ENCODE data around the gene RAMP1.

DNA sequence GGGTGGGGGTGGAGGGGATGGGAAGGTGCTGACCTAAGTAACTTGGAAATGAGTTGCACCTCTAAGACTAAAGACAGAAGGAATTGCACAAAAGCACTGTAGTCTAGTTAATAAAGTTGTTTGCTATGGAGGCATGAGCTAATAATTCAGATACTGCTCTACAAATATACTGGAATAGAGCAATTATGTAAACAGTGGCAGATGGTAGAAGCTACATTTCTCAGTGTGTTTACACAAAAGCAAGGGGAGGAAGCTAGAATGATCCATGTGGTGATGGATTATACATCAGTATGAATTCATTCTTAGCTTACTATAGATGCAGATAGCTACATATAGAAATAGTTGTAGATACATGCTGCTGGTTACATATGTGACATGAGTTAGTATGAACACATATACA is 79.8 kb downstream of the RAMP1 start:
- TF ChIP-seq, protein P1, sequence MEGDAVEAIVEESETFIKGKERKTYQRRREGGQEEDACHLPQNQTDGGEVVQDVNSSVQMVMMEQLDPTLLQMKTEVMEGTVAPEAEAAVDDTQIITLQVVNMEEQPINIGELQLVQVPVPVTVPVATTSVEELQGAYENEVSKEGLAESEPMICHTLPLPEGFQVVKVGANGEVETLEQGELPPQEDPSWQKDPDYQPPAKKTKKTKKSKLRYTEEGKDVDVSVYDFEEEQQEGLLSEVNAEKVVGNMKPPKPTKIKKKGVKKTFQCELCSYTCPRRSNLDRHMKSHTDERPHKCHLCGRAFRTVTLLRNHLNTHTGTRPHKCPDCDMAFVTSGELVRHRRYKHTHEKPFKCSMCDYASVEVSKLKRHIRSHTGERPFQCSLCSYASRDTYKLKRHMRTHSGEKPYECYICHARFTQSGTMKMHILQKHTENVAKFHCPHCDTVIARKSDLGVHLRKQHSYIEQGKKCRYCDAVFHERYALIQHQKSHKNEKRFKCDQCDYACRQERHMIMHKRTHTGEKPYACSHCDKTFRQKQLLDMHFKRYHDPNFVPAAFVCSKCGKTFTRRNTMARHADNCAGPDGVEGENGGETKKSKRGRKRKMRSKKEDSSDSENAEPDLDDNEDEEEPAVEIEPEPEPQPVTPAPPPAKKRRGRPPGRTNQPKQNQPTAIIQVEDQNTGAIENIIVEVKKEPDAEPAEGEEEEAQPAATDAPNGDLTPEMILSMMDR (conservative IDR thresholded peaks at IDR 0.05; ENCODE audit: low read length) = no peak
- no peak for TF ChIP-seq EZH2phosphoT487 (IDR thresholded peaks at IDR 0.05; ENCODE audit: borderline replicate concordance)
